GM23248 (cell line): ENCODE data around the gene GBP6.

Experiments used
- EZH2 ChIP-seq: fragments of 200-600 bp; sonication (generic); IDR thresholded peaks from 2 replicates; pipeline ENCODE4 v1.6.1; 2018; ENCODE audit warnings: antibody characterized with exemption, mild to moderate bottlenecking; ENCODE audit not compliant: insufficient read depth, poor library complexity, severe bottlenecking
- EZH2phosphoT487 ChIP-seq: fragments of 200-600 bp; sonication (generic); IDR thresholded peaks from 2 replicates; pipeline ENCODE4 v1.6.1; 2018; ENCODE audit warnings: antibody characterized with exemption, moderate library complexity, mild to moderate bottlenecking, low read depth; ENCODE audit not compliant: insufficient read depth

DNA sequence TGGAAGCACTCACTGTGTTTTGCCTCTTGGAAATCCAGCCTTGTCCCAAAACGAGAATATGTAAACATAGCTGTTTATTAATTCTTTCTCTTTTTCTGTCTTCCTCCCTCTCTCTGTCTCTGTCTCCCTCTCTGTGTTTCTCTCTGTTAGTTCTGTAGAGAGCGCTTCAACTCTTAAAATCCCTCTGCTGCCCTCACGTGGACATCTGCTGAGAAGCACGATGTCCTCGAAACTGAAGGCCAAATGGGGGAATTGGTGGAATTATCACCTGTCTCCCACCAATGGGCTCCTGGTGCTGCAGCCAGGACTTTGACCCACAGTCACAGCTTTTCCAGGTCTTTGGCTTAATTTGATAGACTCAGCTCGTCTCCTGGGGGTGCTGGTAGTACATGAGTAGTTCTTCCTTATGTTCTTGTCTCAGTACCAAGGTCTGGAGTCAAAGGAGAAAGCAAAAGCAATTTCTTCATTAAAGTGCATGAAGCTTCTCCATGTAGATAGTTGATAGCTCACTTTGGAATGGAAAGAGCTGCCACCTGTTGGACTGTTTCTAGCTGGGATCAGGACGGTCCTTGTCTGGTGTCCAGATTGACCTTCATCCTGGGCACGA is 5.5 kb upstream of the GBP6 start:
- no peak for TF ChIP-seq EZH2
- no peak for TF ChIP-seq EZH2phosphoT487
